Measurements from ENCODE around the gene ITGB1BP2. TPM values are rescaled to one million over a fixed set of nuclear protein-coding genes. Genes with fewer than 3 reads are reported as not detected.

The ITGB1BP2 gene
- total RNA-seq, 1 experiment from 2014 or later = 3.7 TPM

GRCh38 chrX:71285929-71286328, 15.6 kb upstream of the ITGB1BP2 start:
- Histone ChIP-seq H2BK120ac (ENCODE audit: low read depth, low read length, poor library complexity, severe bottlenecking) (no peak overlapping the region), H4K20me1 (ENCODE audit: control insufficient read depth, insufficient read depth, insufficient read length) (no peaks in the 10 kb centered on the region), H2BK12ac (ENCODE audit: insufficient read length, low read depth, low read length) (no peak overlapping the region), H2AK5ac (ENCODE audit: insufficient read length, low read length) (no peak overlapping the region), H3K23me2 (ENCODE audit: insufficient read length, low read depth, low read length, poor library complexity, severe bottlenecking) (no peaks in the 10 kb centered on the region), H3K9me3 (ENCODE audit: control insufficient read depth, low read depth, low read length) (peaks cover 32% of the 10 kb centered on the region), H3K27me3 (ENCODE audit: insufficient read depth, low read length) (no peaks in the 10 kb centered on the region), H3K18ac (ENCODE audit: insufficient read length, low read depth, low read length) (no peak overlapping the region), H3K79me1 (ENCODE audit: insufficient read depth, low read depth, low read length, poor library complexity, severe bottlenecking) (no peaks in the 10 kb centered on the region), H3K4me1 (ENCODE audit: insufficient read depth, low read length) (no peaks in the 10 kb centered on the region), H2AFZ (ENCODE audit: low read length) (no peak overlapping the region), H3K4ac (ENCODE audit: low read depth, low read length) (no peak overlapping the region), H4K8ac (replicated peaks; ENCODE audit: insufficient read length, low read depth, low read length) (no peak overlapping the region), H3T11ph (ENCODE audit: low read length) (no peak overlapping the region), H2BK5ac (ENCODE audit: insufficient read length, low read length) (no peak overlapping the region), H3K9ac (ENCODE audit: extremely low read depth, insufficient read length, low read length) (peak overlapping the region; percentile 54), H3K14ac (ENCODE audit: insufficient read depth, low read length) (no peak overlapping the region), H3K4me2 (ENCODE audit: insufficient read depth, insufficient read length, low read length) (peak overlapping the region; percentile 39), H2BK15ac (ENCODE audit: low read depth, low read length) (no peak overlapping the region), H4K91ac (ENCODE audit: insufficient read length, low read depth, low read length) (no peak overlapping the region), H2BK20ac (ENCODE audit: low read depth, low read length, poor library complexity, severe bottlenecking) (no peak overlapping the region), H3K23ac (ENCODE audit: insufficient read length, low read depth, low read length) (no peak overlapping the region), H3K56ac (ENCODE audit: insufficient read length, low read depth, low read length) (no peak overlapping the region), H3K79me2 (ENCODE audit: insufficient read depth, low read length) (peaks cover 35% of the 10 kb centered on the region; the same call in 1 of the 2 replicates), H4K5ac (ENCODE audit: insufficient read length, low read depth, low read length) (no peak overlapping the region), H3K27ac (ENCODE audit: insufficient read length, low read depth, low read length) (no peak overlapping the region)
- Mint-ChIP-seq H3K9me3 (peaks cover 43 to 57% of the 10 kb centered on the region in 2 experiments), H3K36me3 (ENCODE audit: insufficient read depth in 1 of 3, low read depth in 3 of 3) (peaks cover 33 to 54% (median 54%) of the 10 kb centered on the region in 3 experiments), H3K27me3 (ENCODE audit: low read depth) (no peaks in the 10 kb centered on the region), H3K4me3 (peak overlapping the region; percentile 95; a peak in 4 of 5 replicates), H3K27ac (peak overlapping the region in 1 of 3 experiments; percentile 59; a peak in 2 of 7 replicates), H3K4me1 (peaks cover 0 to 21% of the 10 kb centered on the region in 2 experiments; a peak in 3 of 4 replicates)
- DNase-seq = no peak
- TF ChIP-seq CTCF (conservative IDR thresholded peaks at IDR 0.05) = no peak

Data from H9 (cell line).